ENCODE data around the gene EFCAB14. TPM values are rescaled to one million over a fixed set of nuclear protein-coding genes. Genes with fewer than 3 reads are reported as not detected.

Gene EFCAB14
- total and polyA plus RNA-seq, 2 donors (not counting 3 experiments of a cell fraction or from before 2014, with no cell fraction given): 30.0 to 81.7 TPM

DNA sequence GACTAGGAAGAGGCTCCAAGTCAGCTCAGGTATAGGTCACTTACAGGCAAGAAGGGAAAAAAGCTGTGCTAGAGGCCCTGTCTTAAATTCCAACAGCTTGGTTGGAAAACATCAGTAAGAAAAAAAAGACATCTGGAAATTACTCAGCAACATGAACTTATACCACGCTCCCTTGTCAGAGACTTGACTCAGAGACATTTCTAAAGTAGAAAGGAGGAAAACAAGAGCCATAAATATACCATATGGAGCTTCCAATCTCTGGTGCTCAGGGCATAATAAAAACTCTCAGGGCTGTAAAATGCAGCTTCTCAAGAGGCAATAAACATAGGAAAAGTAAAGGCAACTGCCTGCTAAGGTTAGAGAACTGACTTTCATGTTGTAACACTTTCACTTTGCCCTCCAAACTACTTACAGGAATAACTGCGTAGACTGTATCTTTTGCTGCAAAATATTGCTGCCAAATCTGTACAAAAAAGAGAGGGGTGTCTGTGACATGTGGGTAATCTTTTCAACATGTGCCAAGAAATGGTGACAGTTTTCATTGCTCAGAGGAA, 65.4 kb downstream of the EFCAB14 start:
- Histone ChIP-seq H3K36me3 (ENCODE audit: control insufficient read depth in 2 of 2, extremely low read depth in 1 of 2, insufficient read depth in 2 of 2, low read length in 2 of 2) (peaks cover 6 to 8% of the 10 kb centered on the region in 2 experiments), H3K27ac (ENCODE audit: insufficient read depth, low read depth, low read length) (no peak overlapping the region), H2AFZ (ENCODE audit: low read depth, low read length) (no peak overlapping the region), H3K4me2 (ENCODE audit: insufficient read depth, low read length) (no peak overlapping the region), H4K20me1 (replicated peaks; ENCODE audit: control insufficient read depth, extremely low read depth, insufficient read depth, low read length) (no peaks in the 10 kb centered on the region), H3K4me3 (replicated peaks in 1 of 3; ENCODE audit: insufficient read depth in 1 of 3, low read depth in 1 of 3, low read length in 3 of 3) (no peak overlapping the region), H3K9me3 (replicated peaks; ENCODE audit: control insufficient read depth, insufficient read depth, low read length) (no peaks in the 10 kb centered on the region), H3K9me1 (replicated peaks; ENCODE audit: control insufficient read depth, extremely low read depth, insufficient read depth, low read length) (no peaks in the 10 kb centered on the region), H3K27me3 (ENCODE audit: control insufficient read depth in 2 of 2, insufficient read depth in 2 of 2, low read length in 2 of 2) (no peaks in the 10 kb centered on the region), H3K79me2 (ENCODE audit: control insufficient read depth, insufficient read depth, low read length) (no peaks in the 10 kb centered on the region), H3K9ac (replicated peaks; ENCODE audit: extremely low read depth, insufficient read depth, low read length) (no peak overlapping the region), H3K4me1 (ENCODE audit: control insufficient read depth, extremely low read depth, insufficient read depth, low read length) (no peaks in the 10 kb centered on the region)
- no peak for DNase-seq (ENCODE audit: low read depth, low spot score)
- dilution Hi-C loops (cut with MboI; ENCODE audit: extremely low pct_ligation_motif_present, low sequenced_read_pairs): no loop called here
- intact Hi-C loops (cut with micrococcal nuclease): no loop called here
- TF ChIP-seq, protein P1, sequence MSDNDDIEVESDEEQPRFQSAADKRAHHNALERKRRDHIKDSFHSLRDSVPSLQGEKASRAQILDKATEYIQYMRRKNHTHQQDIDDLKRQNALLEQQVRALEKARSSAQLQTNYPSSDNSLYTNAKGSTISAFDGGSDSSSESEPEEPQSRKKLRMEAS (IDR thresholded peaks at IDR 0.05; ENCODE audit: insufficient read depth, insufficient read length): no peak
- TF ChIP-seq EZH2 (IDR thresholded peaks at IDR 0.05; ENCODE audit: borderline replicate concordance, low read depth, low read length, severe bottlenecking) (no peak), MYC (IDR thresholded peaks at IDR 0.05; ENCODE audit: low read depth, low read length) (no peak), GATA2 (IDR thresholded peaks at IDR 0.05; ENCODE audit: insufficient read depth, insufficient read length, low read depth, low read length) (no peak), FOS (IDR thresholded peaks at IDR 0.05; ENCODE audit: borderline replicate concordance, insufficient read depth, low read length) (no peak), JUN (IDR thresholded peaks at IDR 0.05; ENCODE audit: borderline replicate concordance, insufficient read depth, insufficient read length, low read depth) (no peak), POLR2A (IDR thresholded peaks at IDR 0.05; ENCODE audit: low read depth, low read length) (no peak), POLR2AphosphoS5 (IDR thresholded peaks at IDR 0.05; ENCODE audit: insufficient read depth, low read depth, low read length) (no peak)
- TF ChIP-seq, protein P2, sequence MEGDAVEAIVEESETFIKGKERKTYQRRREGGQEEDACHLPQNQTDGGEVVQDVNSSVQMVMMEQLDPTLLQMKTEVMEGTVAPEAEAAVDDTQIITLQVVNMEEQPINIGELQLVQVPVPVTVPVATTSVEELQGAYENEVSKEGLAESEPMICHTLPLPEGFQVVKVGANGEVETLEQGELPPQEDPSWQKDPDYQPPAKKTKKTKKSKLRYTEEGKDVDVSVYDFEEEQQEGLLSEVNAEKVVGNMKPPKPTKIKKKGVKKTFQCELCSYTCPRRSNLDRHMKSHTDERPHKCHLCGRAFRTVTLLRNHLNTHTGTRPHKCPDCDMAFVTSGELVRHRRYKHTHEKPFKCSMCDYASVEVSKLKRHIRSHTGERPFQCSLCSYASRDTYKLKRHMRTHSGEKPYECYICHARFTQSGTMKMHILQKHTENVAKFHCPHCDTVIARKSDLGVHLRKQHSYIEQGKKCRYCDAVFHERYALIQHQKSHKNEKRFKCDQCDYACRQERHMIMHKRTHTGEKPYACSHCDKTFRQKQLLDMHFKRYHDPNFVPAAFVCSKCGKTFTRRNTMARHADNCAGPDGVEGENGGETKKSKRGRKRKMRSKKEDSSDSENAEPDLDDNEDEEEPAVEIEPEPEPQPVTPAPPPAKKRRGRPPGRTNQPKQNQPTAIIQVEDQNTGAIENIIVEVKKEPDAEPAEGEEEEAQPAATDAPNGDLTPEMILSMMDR (IDR thresholded peaks at IDR 0.05; ENCODE audit: extremely low read depth in 1 of 2, insufficient read depth in 1 of 2, low read depth in 1 of 2, low read length in 2 of 2): no peak
- POLR2A ChIA-PET: no interaction called here
- no peak for FAIRE-seq
- BruUV-seq (replicated peaks): no TSS peak
- CTCF ChIA-PET: interaction anchor here (1.1 to 1.3 kb wide), 3 partner anchors 11 to 31 kb away, joined by 3 to 6 read pairs (median 4); no protein-coding TSS in a partner anchor

All from endothelial cell of umbilical vein (primary cell).